Naive B cell (primary cell): ENCODE results near the gene ANKRD60. TPM values are rescaled to one million over a fixed set of nuclear protein-coding genes. Genes with fewer than 3 reads are reported as not detected.

Source experiments
- ATAC-seq, 2 donors: fragments of 150-1000 bp; cut with Tn5 transposase; 2 replicates each; pipeline ENCODE4 v1.10.0; 2021; ENCODE audit warnings: low read depth in 2 of 2, mild to moderate bottlenecking in 2 of 2, moderate library complexity in 2 of 2
- DNase-seq: peaks from one replicate; pipeline ENCODE4 v3.0.0; 2022
- H3K27ac Mint-ChIP-seq, 6 donors: one replicate each; pipeline ENCODE4 v1.8.0; 2020 to 2022; ENCODE audit warnings: mild to moderate bottlenecking in 6 of 6, mixed read lengths in 6 of 6, moderate library complexity in 5 of 6, inconsistent platforms in 2 of 6
- H3K27me3 Mint-ChIP-seq, 3 donors: one replicate each; pipeline ENCODE4 v1.8.0; 2021 to 2022; ENCODE audit warnings: mixed read lengths in 3 of 3, mild to moderate bottlenecking in 1 of 3
- H3K36me3 Mint-ChIP-seq, 2 donors: one replicate each; pipeline ENCODE4 v1.8.0; 2020 to 2022; ENCODE audit warnings: mixed read lengths in 2 of 2, inconsistent platforms in 1 of 2, mild to moderate bottlenecking in 1 of 2
- H3K4me1 Mint-ChIP-seq, 3 donors: one replicate each; pipeline ENCODE4 v1.8.0; 2020 to 2022; ENCODE audit warnings: mixed read lengths in 3 of 3, inconsistent platforms in 1 of 3, mild to moderate bottlenecking in 1 of 3, moderate library complexity in 1 of 3
- H3K4me3 Mint-ChIP-seq, 8 donors: one replicate each; pipeline ENCODE4 v1.8.0; 2020 to 2022; ENCODE audit warnings: mild to moderate bottlenecking in 8 of 8, mixed read lengths in 8 of 8, moderate library complexity in 8 of 8, inconsistent platforms in 2 of 8
- H3K9me3 Mint-ChIP-seq, 7 donors: one replicate each; pipeline ENCODE4 v1.8.0; 2020 to 2022; ENCODE audit warnings: mixed read lengths in 7 of 7, mild to moderate bottlenecking in 5 of 7, inconsistent platforms in 2 of 7, moderate library complexity in 1 of 7
- polyA plus RNA-seq, 6 donors: library from polyadenylated mRNA; unstranded; fragments of 300-500 nt; fragmentation: Illumina TruSeq; gene quantifications; one replicate each; pipeline ENCODE4 v1.2.3, GENCODE V29; 2021; ENCODE audit warnings: low read depth in 6 of 6

Gene ANKRD60
- polyA plus RNA-seq, result under 1 TPM in 1 of 6 donors, not detected in 5; 0.36 TPM

- peak; percentile 85 to 90 for ATAC-seq
- peaks cover 48 to 53% (median 50%) of the 10 kb centered on the region in 3 donors for H3K27me3 Mint-ChIP-seq
Observed at GRCh38 chr20:58228484-58229197, at the start of gene ANKRD60. ANKRD60 (minus strand) TSS chr20:58228653; CDS start chr20:58228653, 0 bp downstream.

GRCh38 chr20:58277578-58278472, 49.4 kb upstream of the ANKRD60 start:
- peaks cover 5 to 24% (median 10%) of the 10 kb centered on the region in 3 donors for H3K4me1 Mint-ChIP-seq
- ATAC-seq, result no peak
- peaks cover 10 to 23% of the 10 kb centered on the region in 2 donors for H3K36me3 Mint-ChIP-seq
- peaks cover 0 to 8% (median 0%) of the 10 kb centered on the region in 7 donors for H3K9me3 Mint-ChIP-seq
- no peak overlapping the region for H3K27ac Mint-ChIP-seq
- H3K4me3 Mint-ChIP-seq, result no peak overlapping the region
- no peaks in the 10 kb centered on the region for H3K27me3 Mint-ChIP-seq
- no peak for DNase-seq

More at GRCh38 chr20:58228484-58229197, at the start of gene ANKRD60:
- Mint-ChIP-seq H3K9me3 (peaks cover 0 to 8% (median 0%) of the 10 kb centered on the region in 7 donors), H3K4me3 (peak within 1 kb of the TSS; percentile 53 to 84 (median 70)), H3K27ac (peak within 1 kb of the TSS; percentile 88 to 94 (median 90)), H3K4me1 (peaks cover 15 to 21% (median 17%) of the 10 kb centered on the region in 3 donors), H3K36me3 (peaks cover 0 to 15% of the 10 kb centered on the region in 2 donors)
- DNase-seq, result peak; percentile 80

- Mint-ChIP-seq H3K9me3 (peaks cover 0 to 8% (median 0%) of the 10 kb centered on the region in 7 donors), H3K27ac (no peak overlapping the region), H3K4me1 (peaks cover 5 to 21% (median 10%) of the 10 kb centered on the region in 3 donors), H3K27me3 (no peaks in the 10 kb centered on the region), H3K4me3 (no peak overlapping the region), H3K36me3 (peaks cover 10 to 23% of the 10 kb centered on the region in 2 donors)
- ATAC-seq (no peak), DNase-seq (no peak)
Observed at GRCh38 chr20:58277107-58277506, 48.7 kb upstream of the ANKRD60 start.

GRCh38 chr20:58274384-58274783, 45.9 kb upstream of the ANKRD60 start:
- no peak overlapping the region for H3K4me3 Mint-ChIP-seq
- DNase-seq (no peak), ATAC-seq (no peak)
- peaks cover 0 to 8% (median 0%) of the 10 kb centered on the region in 7 donors for H3K9me3 Mint-ChIP-seq
- H3K4me1 Mint-ChIP-seq, result peaks cover 5 to 21% (median 7%) of the 10 kb centered on the region in 3 donors
- H3K27ac Mint-ChIP-seq, result no peak overlapping the region
- no peaks in the 10 kb centered on the region for H3K27me3 Mint-ChIP-seq
- peaks cover 12 to 15% of the 10 kb centered on the region in 2 donors for H3K36me3 Mint-ChIP-seq

GRCh38 chr20:58271606-58272351, 43.3 kb upstream of the ANKRD60 start:
- Mint-ChIP-seq H3K9me3 (peaks cover 0 to 8% (median 0%) of the 10 kb centered on the region in 7 donors), H3K36me3 (peaks cover 6 to 30% of the 10 kb centered on the region in 2 donors), H3K4me1 (peaks cover 0 to 18% (median 7%) of the 10 kb centered on the region in 3 donors), H3K4me3 (no peak overlapping the region), H3K27me3 (no peaks in the 10 kb centered on the region), H3K27ac (no peak overlapping the region)
- DNase-seq, result no peak
- ATAC-seq, result no peak

GRCh38 chr20:58268936-58269619, 40.6 kb upstream of the ANKRD60 start:
- no peak for DNase-seq
- H3K27me3 Mint-ChIP-seq, result no peaks in the 10 kb centered on the region

GRCh38 chr20:58268421-58268821, 40.0 kb upstream of the ANKRD60 start:
- Mint-ChIP-seq H3K27ac (peak overlapping the region in 2 of 6 donors; percentile 24 to 85), H3K4me3 (no peak overlapping the region)

More at GRCh38 chr20:58268936-58269619, 40.6 kb upstream of the ANKRD60 start:
- Mint-ChIP-seq H3K9me3 (peaks cover 0 to 3% (median 0%) of the 10 kb centered on the region in 7 donors), H3K4me3 (no peak overlapping the region), H3K27ac (peak overlapping the region in 2 of 6 donors; percentile 27 to 39), H3K36me3 (peaks cover 6 to 15% of the 10 kb centered on the region in 2 donors), H3K4me1 (peaks cover 0 to 18% (median 4%) of the 10 kb centered on the region in 3 donors)
- ATAC-seq, result no peak

GRCh38 chr20:58267389-58268215, 39.1 kb upstream of the ANKRD60 start:
- ATAC-seq, result no peak
- Mint-ChIP-seq H3K27ac (peak overlapping the region in 3 of 6 donors; percentile 24 to 44 (median 35)), H3K36me3 (peaks cover 13 to 15% of the 10 kb centered on the region in 2 donors), H3K27me3 (no peaks in the 10 kb centered on the region), H3K4me1 (peaks cover 0 to 11% (median 4%) of the 10 kb centered on the region in 3 donors), H3K9me3 (peaks cover 0 to 1% (median 0%) of the 10 kb centered on the region in 7 donors), H3K4me3 (no peak overlapping the region)
- no peak for DNase-seq

More at GRCh38 chr20:58268421-58268821, 40.0 kb upstream of the ANKRD60 start:
- Mint-ChIP-seq H3K4me1 (peaks cover 0 to 14% (median 4%) of the 10 kb centered on the region in 3 donors), H3K9me3 (peaks cover 0 to 1% (median 0%) of the 10 kb centered on the region in 7 donors), H3K27me3 (no peaks in the 10 kb centered on the region), H3K36me3 (peaks cover 6 to 15% of the 10 kb centered on the region in 2 donors)
- no peak for DNase-seq
- no peak for ATAC-seq

- Mint-ChIP-seq H3K4me1 (peaks cover 7 to 16% (median 8%) of the 10 kb centered on the region in 3 donors), H3K27ac (no peak overlapping the region), H3K9me3 (peaks cover 0 to 1% (median 0%) of the 10 kb centered on the region in 7 donors), H3K27me3 (no peaks in the 10 kb centered on the region), H3K36me3 (peaks cover 15 to 22% of the 10 kb centered on the region in 2 donors), H3K4me3 (no peak overlapping the region)
- ATAC-seq, result no peak
- no peak for DNase-seq
Observed at GRCh38 chr20:58264271-58264670, 35.8 kb upstream of the ANKRD60 start.

GRCh38 chr20:58261660-58262059, 33.2 kb upstream of the ANKRD60 start:
- Mint-ChIP-seq H3K4me3 (no peak overlapping the region), H3K27ac (no peak overlapping the region), H3K9me3 (no peaks in the 10 kb centered on the region), H3K27me3 (no peaks in the 10 kb centered on the region), H3K36me3 (peaks cover 0 to 22% of the 10 kb centered on the region in 2 donors), H3K4me1 (peaks cover 14 to 17% (median 15%) of the 10 kb centered on the region in 3 donors)
- no peak for DNase-seq
- ATAC-seq, result no peak

- no peak for DNase-seq
- Mint-ChIP-seq H3K27ac (peak overlapping the region in 2 of 6 donors; percentile 51 to 81), H3K27me3 (no peaks in the 10 kb centered on the region), H3K36me3 (peaks cover 0 to 22% of the 10 kb centered on the region in 2 donors), H3K4me3 (no peak overlapping the region), H3K4me1 (peaks cover 14 to 18% (median 15%) of the 10 kb centered on the region in 3 donors), H3K9me3 (no peaks in the 10 kb centered on the region)
- no peak for ATAC-seq
Observed at GRCh38 chr20:58260006-58260405, 31.6 kb upstream of the ANKRD60 start.
